ENCODE measurements around the gene KCNQ5. TPM values are rescaled to one million over a fixed set of nuclear protein-coding genes. Genes with fewer than 3 reads are reported as not detected.

KCNQ5 gene
- total RNA-seq, 1 experiment from 2014 or later = 2.0 TPM

- TF ChIP-seq ETV6 (CRISPR knock-in tag; IDR thresholded peaks at IDR 0.05) = no peak
- no peak for TF ChIP-seq CREM (CRISPR knock-in tag; IDR thresholded peaks at IDR 0.05)
- TF ChIP-seq TEAD1 (CRISPR knock-in tag; IDR thresholded peaks at IDR 0.05) = no peak
- no peak for TF ChIP-seq MXD4 (CRISPR knock-in tag; IDR thresholded peaks at IDR 0.05; ENCODE audit: borderline replicate concordance)
Observed at GRCh38 chr6:73169633-73170032, 547.8 kb downstream of the KCNQ5 start (continued).

- Mint-ChIP-seq H3K36me3 (no peaks in the 10 kb centered on the region), H3K9me3 (no peaks in the 10 kb centered on the region), H3K4me1 (no peaks in the 10 kb centered on the region), H3K27ac (no peak overlapping the region), H3K4me3 (no peak overlapping the region), H3K27me3 (ENCODE audit: low read depth) (no peaks in the 10 kb centered on the region)
- no peak for DNase-seq (ENCODE audit: low spot score)
- POLR2A ChIA-PET = no interaction called here
- CTCF ChIA-PET = no interaction called here
- TF ChIP-seq JAZF1 (CRISPR knock-in tag; IDR thresholded peaks at IDR 0.05) = no peak
- no peak for TF ChIP-seq OVOL2 (CRISPR knock-in tag; IDR thresholded peaks at IDR 0.05; ENCODE audit: borderline replicate concordance)
- no peak for TF ChIP-seq ELF4 (CRISPR knock-in tag; IDR thresholded peaks at IDR 0.05; ENCODE audit: low read depth)
- TF ChIP-seq HMGA2 (CRISPR knock-in tag; IDR thresholded peaks at IDR 0.05) = no peak
- TF ChIP-seq GRHL2 (CRISPR knock-in tag; IDR thresholded peaks at IDR 0.05; ENCODE audit: insufficient replicate concordance, severe bottlenecking) = no peak
- no peak for TF ChIP-seq CTCF (IDR thresholded peaks at IDR 0.05)
- TF ChIP-seq IRF2 (CRISPR knock-in tag; IDR thresholded peaks at IDR 0.05; ENCODE audit: borderline replicate concordance, low read depth) = no peak
- TF ChIP-seq SOX15 (CRISPR knock-in tag; IDR thresholded peaks at IDR 0.05) = no peak
- no peak for TF ChIP-seq ZNF263 (CRISPR knock-in tag; IDR thresholded peaks at IDR 0.05; ENCODE audit: low read depth)
- TF ChIP-seq MYBL2 (CRISPR knock-in tag; IDR thresholded peaks at IDR 0.05) = no peak
- no peak for TF ChIP-seq CREB1 (CRISPR knock-in tag; IDR thresholded peaks at IDR 0.05)
- no peak for TF ChIP-seq E2F4 (CRISPR knock-in tag; IDR thresholded peaks at IDR 0.05; ENCODE audit: borderline replicate concordance, low read depth)
- TF ChIP-seq FOXP1 (CRISPR knock-in tag; IDR thresholded peaks at IDR 0.05; ENCODE audit: borderline replicate concordance) = no peak
- no peak for TF ChIP-seq ATF1 (CRISPR knock-in tag; IDR thresholded peaks at IDR 0.05)
- no peak for TF ChIP-seq ZNF671 (CRISPR knock-in tag; IDR thresholded peaks at IDR 0.05)
- no peak for TF ChIP-seq TEAD4 (CRISPR knock-in tag; IDR thresholded peaks at IDR 0.05)
- no peak for TF ChIP-seq TCF7 (CRISPR knock-in tag; IDR thresholded peaks at IDR 0.05; ENCODE audit: low read depth)
- no peak for ATAC-seq
Observed at GRCh38 chr6:73174646-73175045, 552.8 kb downstream of the KCNQ5 start.

DNA sequence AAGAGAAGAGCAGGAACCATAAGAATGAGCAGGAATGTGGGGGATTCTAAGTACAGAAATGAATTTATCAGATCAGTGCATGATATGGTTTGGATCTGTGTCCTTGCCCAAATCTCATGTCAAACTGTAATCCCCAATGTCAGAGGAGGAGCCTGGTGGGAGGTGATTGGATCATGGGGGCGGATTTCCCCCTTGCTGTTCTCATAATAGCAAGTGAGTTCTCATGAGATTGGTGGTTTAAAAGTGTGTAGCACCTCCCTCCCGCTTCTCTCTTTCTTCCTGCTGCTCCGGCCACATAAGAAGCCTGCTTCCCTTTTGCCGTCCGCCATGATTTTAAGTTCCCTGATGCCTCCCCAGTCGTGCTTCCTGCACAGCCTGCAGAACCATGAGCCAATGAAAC lies 554.2 kb downstream of the KCNQ5 start:
- H3K4me1 Mint-ChIP-seq = peaks cover 10% of the 10 kb centered on the region
- no peaks in the 10 kb centered on the region for H3K36me3 Mint-ChIP-seq
- ATAC-seq (no peak), DNase-seq (ENCODE audit: low spot score) (no peak)
- TF ChIP-seq ELF4 (CRISPR knock-in tag; IDR thresholded peaks at IDR 0.05; ENCODE audit: low read depth) (no peak), GABPB1 (CRISPR knock-in tag; IDR thresholded peaks at IDR 0.05) (no peak), ZNF138 (CRISPR knock-in tag; conservative IDR thresholded peaks at IDR 0.05) (no peak), ZNF423 (CRISPR knock-in tag; IDR thresholded peaks at IDR 0.05) (no peak), ZNF512 (CRISPR knock-in tag; IDR thresholded peaks at IDR 0.05; ENCODE audit: borderline replicate concordance) (no peak), FOXJ3 (CRISPR knock-in tag; IDR thresholded peaks at IDR 0.05; ENCODE audit: borderline replicate concordance) (no peak), NR2C2 (CRISPR knock-in tag; IDR thresholded peaks at IDR 0.05) (no peak), ZNF121 (CRISPR knock-in tag; IDR thresholded peaks at IDR 0.05) (no peak), ZNF317 (CRISPR knock-in tag; IDR thresholded peaks at IDR 0.05; ENCODE audit: borderline replicate concordance, low read depth) (no peak)
- TF ChIP-seq, protein P1, sequence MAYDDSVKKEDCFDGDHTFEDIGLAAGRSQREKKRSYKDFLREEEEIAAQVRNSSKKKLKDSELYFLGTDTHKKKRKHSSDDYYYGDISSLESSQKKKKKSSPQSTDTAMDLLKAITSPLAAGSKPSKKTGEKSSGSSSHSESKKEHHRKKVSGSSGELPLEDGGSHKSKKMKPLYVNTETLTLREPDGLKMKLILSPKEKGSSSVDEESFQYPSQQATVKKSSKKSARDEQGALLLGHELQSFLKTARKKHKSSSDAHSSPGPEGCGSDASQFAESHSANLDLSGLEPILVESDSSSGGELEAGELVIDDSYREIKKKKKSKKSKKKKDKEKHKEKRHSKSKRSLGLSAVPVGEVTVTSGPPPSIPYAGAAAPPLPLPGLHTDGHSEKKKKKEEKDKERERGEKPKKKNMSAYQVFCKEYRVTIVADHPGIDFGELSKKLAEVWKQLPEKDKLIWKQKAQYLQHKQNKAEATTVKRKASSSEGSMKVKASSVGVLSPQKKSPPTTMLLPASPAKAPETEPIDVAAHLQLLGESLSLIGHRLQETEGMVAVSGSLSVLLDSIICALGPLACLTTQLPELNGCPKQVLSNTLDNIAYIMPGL (CRISPR knock-in tag; IDR thresholded peaks at IDR 0.05) = no peak
- CTCF ChIA-PET = interaction anchor here (1.5 kb wide), 1 partner anchor 46 kb away, joined by 3 read pairs; no protein-coding TSS in a partner anchor
- H3K4me3 Mint-ChIP-seq = no peak overlapping the region
- H3K27ac Mint-ChIP-seq = no peak overlapping the region
- no peaks in the 10 kb centered on the region for H3K27me3 Mint-ChIP-seq (ENCODE audit: low read depth)
- H3K9me3 Mint-ChIP-seq = no peaks in the 10 kb centered on the region
- POLR2A ChIA-PET = no interaction called here

All from WTC11 (cell line).